Measurements from ENCODE around the gene SUFU.
"Not testable (repeated sequence)": the region's sequence is repeated elsewhere in the genome, so short reads cannot be mapped to it uniquely, and the experiment has no call there.

- TF ChIP-seq ARNT (IDR thresholded peaks at IDR 0.05); SUZ12 (IDR thresholded peaks at IDR 0.05); FOXK2 (IDR thresholded peaks at IDR 0.05); HDGF (IDR thresholded peaks at IDR 0.05; ENCODE audit: borderline replicate concordance); SP1 (IDR thresholded peaks at IDR 0.05); L3MBTL2 (conservative IDR thresholded peaks at IDR 0.05); ELF4 (IDR thresholded peaks at IDR 0.05); BHLHE40 (IDR thresholded peaks at IDR 0.05; ENCODE audit: borderline replicate concordance); FOXA1 (IDR thresholded peaks at IDR 0.05); NFRKB (IDR thresholded peaks at IDR 0.05); ZNF384 (IDR thresholded peaks at IDR 0.05); FOXM1 (IDR thresholded peaks at IDR 0.05; ENCODE audit: borderline replicate concordance): not testable (repeated sequence)
- TF ChIP-seq, protein P1, sequence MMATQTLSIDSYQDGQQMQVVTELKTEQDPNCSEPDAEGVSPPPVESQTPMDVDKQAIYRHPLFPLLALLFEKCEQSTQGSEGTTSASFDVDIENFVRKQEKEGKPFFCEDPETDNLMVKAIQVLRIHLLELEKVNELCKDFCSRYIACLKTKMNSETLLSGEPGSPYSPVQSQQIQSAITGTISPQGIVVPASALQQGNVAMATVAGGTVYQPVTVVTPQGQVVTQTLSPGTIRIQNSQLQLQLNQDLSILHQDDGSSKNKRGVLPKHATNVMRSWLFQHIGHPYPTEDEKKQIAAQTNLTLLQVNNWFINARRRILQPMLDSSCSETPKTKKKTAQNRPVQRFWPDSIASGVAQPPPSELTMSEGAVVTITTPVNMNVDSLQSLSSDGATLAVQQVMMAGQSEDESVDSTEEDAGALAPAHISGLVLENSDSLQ (IDR thresholded peaks at IDR 0.05) = not testable (repeated sequence)
Observed at GRCh38 chr10:102454662-102455487, 48.9 kb upstream of the SUFU start.
